K562 (cell line): Measurements from ENCODE around the gene PPP3CA. TPM values are rescaled to one million over a fixed set of nuclear protein-coding genes. Genes with fewer than 3 reads are reported as not detected.

Experiments
- ATAC-seq: fragments of 200-7000 bp; cut with Tn5 transposase; 3 replicates; pipeline ENCODE4 v1.9.1; 2020; ENCODE audit warnings: moderate library complexity
- BruUV-seq: library from RNA; stranded (reverse); fragments of 400-500 nt; replicated peaks from 2 replicates; lab custom pipeline; 2021; lab: Mats Ljungman, UMichigan
- CTCF ChIA-PET: fragments of 300-600 bp; formaldehyde crosslinking; extraction: SDS; loops from one replicate; lab custom pipeline; 2021; ENCODE audit warnings: low intra/inter-chr PET ratio; lab: Yijun Ruan, JAX
- POLR2A ChIA-PET: fragments of 300-600, 350-650 bp; sonication (Branson Sonifier 250); formaldehyde crosslinking; extraction: SDS; loops from one replicate; lab custom pipeline; 2021; ENCODE audit warnings: antibody characterized with exemption, inconsistent platforms; lab: Yijun Ruan, JAX
- DNase-seq, 4 experiments: peaks; one replicate each; pipeline versions ENCODE4 v3.0.0 to v3.0.0-alpha.2; 2011 to 2018; ENCODE audit warnings: low spot score in 3 of 4, mixed read lengths in 3 of 4; ENCODE audit errors: extremely low read depth in 1 of 4
- FAIRE-seq: peaks from 2 replicates; lab custom pipeline; 2011; peaks lifted over from hg19 to GRCh38; lab: Jason Lieb, UNC
- H2AFZ ChIP-seq: 2 replicates; pipeline ENCODE4 v1.6.0; 2011; ENCODE audit warnings: low read depth, low read length, control low read depth, inconsistent platforms
- H3K27ac ChIP-seq: fragments of 200-600 bp; 3 replicates; pipeline ENCODE4 v1.8.0; 2011; ENCODE audit warnings: low read depth, mild to moderate bottlenecking, control low read depth, inconsistent platforms, low read length, moderate library complexity, mixed read lengths; ENCODE audit errors: extremely low read depth
- H3K27me3 ChIP-seq, 2 experiments: fragments of 300-600 bp in 1 of 2; 2 replicates in 1 of 2; 3 replicates in 1 of 2; pipeline versions ENCODE4 v1.6.0 to v1.8.0; 2011; ENCODE audit warnings: inconsistent platforms in 2 of 2, low read length in 2 of 2, mild to moderate bottlenecking in 1 of 2, mixed read lengths in 1 of 2, moderate library complexity in 1 of 2; ENCODE audit not compliant: control insufficient read depth in 2 of 2, insufficient read depth in 2 of 2
- H3K36me3 ChIP-seq: fragments of 300-600 bp; 3 replicates; pipeline ENCODE4 v1.8.0; 2011; ENCODE audit warnings: mild to moderate bottlenecking, low read length, inconsistent platforms; ENCODE audit not compliant: control insufficient read depth, insufficient read depth
- H3K4me1 ChIP-seq, 2 experiments: fragments of 200-600 bp in 1 of 2; replicated peaks in 1 of 2; 2 replicates in 1 of 2; 3 replicates in 1 of 2; pipeline versions ENCODE4 v1.5.1 to v1.8.0; 2011; ENCODE audit warnings: inconsistent platforms in 2 of 2, low read length in 2 of 2, mild to moderate bottlenecking in 1 of 2, mixed read lengths in 1 of 2, moderate library complexity in 1 of 2; ENCODE audit not compliant: control insufficient read depth in 2 of 2, insufficient read depth in 2 of 2
- H3K4me2 ChIP-seq: 2 replicates; pipeline ENCODE4 v1.6.1; 2011; ENCODE audit warnings: low read length, control low read depth, inconsistent platforms, mixed read lengths; ENCODE audit not compliant: insufficient read depth
- H3K4me3 ChIP-seq: fragments of 200-600 bp; sonication (generic), shearing (Covaris generic); 2 replicates; pipeline ENCODE4 v1.5.1; 2016; ENCODE audit warnings: control low read depth, inconsistent platforms
- H3K79me2 ChIP-seq: fragments of 200-600 bp; 3 replicates; pipeline ENCODE4 v1.8.0; 2011; ENCODE audit warnings: low read length, inconsistent platforms; ENCODE audit not compliant: control insufficient read depth, insufficient read depth
- H3K9ac ChIP-seq, 2 experiments: 2 replicates each; pipeline versions ENCODE4 v1.6.0 to v1.6.1; 2011; ENCODE audit warnings: low read depth in 2 of 2, low read length in 2 of 2, control low read depth in 1 of 2, inconsistent platforms in 1 of 2, mild to moderate bottlenecking in 1 of 2, mixed read lengths in 1 of 2; ENCODE audit not compliant: insufficient read depth in 1 of 2
- H3K9me1 ChIP-seq: one replicate; pipeline ENCODE4 v1.6.0; 2011; ENCODE audit warnings: inconsistent platforms, mild to moderate bottlenecking, low read length, moderate library complexity; ENCODE audit not compliant: control insufficient read depth, insufficient read depth
- H3K9me3 ChIP-seq: replicated peaks from 2 replicates; pipeline ENCODE4 v1.5.1; 2011; ENCODE audit warnings: low read depth, low read length, inconsistent platforms; ENCODE audit not compliant: control insufficient read depth, insufficient read depth
- H4K20me1 ChIP-seq: replicated peaks from 2 replicates; pipeline ENCODE4 v1.6.1; 2011; ENCODE audit warnings: low read length, inconsistent platforms, mixed read lengths; ENCODE audit not compliant: control insufficient read depth, insufficient read depth
- BRD4 ChIP-seq: fragments of 200-600 bp; sonication (generic); IDR thresholded peaks from 2 replicates; pipeline ENCODE4 v1.6.1; 2017; ENCODE audit warnings: inconsistent platforms
- CLOCK ChIP-seq: fragments of 250-450 bp; sonication (Bioruptor Pico); IDR thresholded peaks from 2 replicates; pipeline ENCODE4 v1.4.0; 2020; ENCODE audit warnings: mild to moderate bottlenecking, moderate library complexity, borderline replicate concordance
- DMBX1 ChIP-seq: fragments of 250-450 bp; sonication (Bioruptor Pico); IDR thresholded peaks from 2 replicates; pipeline ENCODE4 v1.8.0; 2022; ENCODE audit warnings: inconsistent platforms, mild to moderate bottlenecking, moderate library complexity, borderline replicate concordance
- ETV6 ChIP-seq, 3 experiments: fragments of 150-350 bp in 1 of 3; sonication (generic) in 1 of 3; formaldehyde crosslinking in 1 of 3; IDR thresholded peaks; 2 replicates each; pipeline versions ENCODE4 v1.6.1 to v1.8.0; 2014 to 2022; ENCODE audit warnings: borderline replicate concordance in 2 of 3, low read depth in 2 of 3, antibody characterized with exemption in 1 of 3, low read length in 1 of 3, mild to moderate bottlenecking in 1 of 3, missing genetic modification reagents in 1 of 3
- KDM2B ChIP-seq: fragments of 250-450 bp; sonication (Bioruptor Pico); IDR thresholded peaks from 2 replicates; pipeline ENCODE4 v1.8.0; 2021; ENCODE audit warnings: mild to moderate bottlenecking, moderate library complexity
- KDM5B ChIP-seq: fragments of 200-600 bp; sonication (generic); IDR thresholded peaks from 2 replicates; pipeline ENCODE4 v1.6.1; 2012; ENCODE audit warnings: low read depth, mild to moderate bottlenecking, moderate library complexity, low read length, control low read depth, inconsistent platforms; ENCODE audit not compliant: insufficient replicate concordance
- MAFK ChIP-seq: IDR thresholded peaks from 2 replicates; pipeline ENCODE4 v1.6.1; 2011; ENCODE audit warnings: low read length, improper control_type of control experiment
- NR3C1 ChIP-seq: sonication (generic); formaldehyde crosslinking; IDR thresholded peaks from 2 replicates; pipeline ENCODE4 v1.8.1; 2022; ENCODE audit warnings: missing genetic modification reagents
- NRF1 ChIP-seq, 2 experiments: fragments of 450-650 bp; IDR thresholded peaks in 1 of 2; conservative IDR thresholded peaks in 1 of 2; 2 replicates each; pipeline ENCODE4 v1.6.1; 2014; ENCODE audit warnings: mild to moderate bottlenecking in 2 of 2
- SMARCB1 ChIP-seq: IDR thresholded peaks from 2 replicates; pipeline ENCODE4 v1.6.1; 2011; ENCODE audit warnings: improper control_type of control experiment, low read depth; ENCODE audit not compliant: insufficient read length
- SRSF7 ChIP-seq: fragments of 200-400 bp; formaldehyde crosslinking; optimal IDR thresholded peaks from 2 replicates; pipeline ENCODE3; 2017; ENCODE audit warnings: mild to moderate bottlenecking, low read depth, low read length
- UBTF ChIP-seq, 2 experiments: IDR thresholded peaks; 2 replicates each; pipeline ENCODE4 v1.6.1; 2012; ENCODE audit warnings: improper control_type of control experiment in 2 of 2, low read depth in 2 of 2, low read length in 2 of 2, borderline replicate concordance in 1 of 2
- ZBTB43 ChIP-seq: sonication (generic); formaldehyde crosslinking; IDR thresholded peaks from 2 replicates; pipeline ENCODE4 v1.8.0; 2023; ENCODE audit warnings: mild to moderate bottlenecking, missing genetic modification reagents
- ZC3H8 ChIP-seq: fragments of 450-650 bp; IDR thresholded peaks from 2 replicates; pipeline ENCODE4 v1.6.1; 2017
- ZNF780A ChIP-seq: fragments of 250-450 bp; sonication (Bioruptor Pico); IDR thresholded peaks from 2 replicates; pipeline ENCODE4 v1.5.0; 2021; ENCODE audit warnings: mild to moderate bottlenecking
- WGBS: fragments of 100-300 bp; shearing (Covaris generic); methylation state at CpG from one replicate; pipeline ENCODE4 v1.1.6; 2016; ENCODE audit warnings: low coverage, mixed read lengths; ENCODE audit not compliant: insufficient coverage; ENCODE audit errors: missing lambda C conversion rate; 5-methylcytosine and 5-hydroxymethylcytosine counted together
- in situ Hi-C: fragments of 300-500 bp; cut with MboI; formaldehyde crosslinking; loops from 4 replicates; pipeline ENCODE4 v1.15.0; 2018; ENCODE audit warnings: inconsistent platforms, mixed read lengths
- intact Hi-C: fragments of 100-400 bp; cut with micrococcal nuclease; formaldehyde crosslinking; loops from 2 replicates; pipeline ENCODE4 v1.14.2; 2022
- polyA plus RNA-seq, 8 experiments: library from polyadenylated mRNA; depleted of rRNA in 4 of 8; stranded (reverse) in 5 of 8; unstranded in 3 of 8; fragments of >200 nt; fragmentation: Nextera tagmentation in 2 of 8; fragmentation: Illumina TruSeq in 1 of 8; extraction: Ambion mirVana in 2 of 8; extraction: Trizol in 1 of 8; gene quantifications; 2 replicates each; pipeline versions ENCODE4 v1.2.1 to v1.2.3, GENCODE V29; 2011 to 2014; ENCODE audit warnings: inconsistent platforms in 1 of 8, missing spikeins in 1 of 8
- total RNA-seq, 7 experiments: library from RNA; depleted of rRNA in 6 of 7; stranded (reverse); fragments of >200 nt in 6 of 7; fragmentation: Illumina TruSeq in 2 of 7; extraction: Trizol in 2 of 7; gene quantifications; 2 replicates each; pipeline versions ENCODE4 v1.2.1 to v1.2.3, GENCODE V29; 2011 to 2021; ENCODE audit warnings: low replicate concordance in 1 of 7

Gene PPP3CA
- total and polyA plus RNA-seq, 9 of the 15 experiments (the other 6 are each of a cell fraction or from before 2014, with no cell fraction given) = 0.94 to 3.2 (median 1.6) TPM

- no peaks in the 10 kb centered on the region for H4K20me1 ChIP-seq
- CTCF ChIA-PET = no interaction called here
- TF ChIP-seq NRF1 (conservative IDR thresholded peaks at IDR 0.05 in 1 of 2, IDR thresholded peaks at IDR 0.05 in 1 of 2) = no peak
- TF ChIP-seq KDM5B = no peak
- no peak for TF ChIP-seq DMBX1 (CRISPR knock-in tag)
- TF ChIP-seq ZNF780A (CRISPR knock-in tag) = no peak
- no peak for TF ChIP-seq CLOCK (CRISPR knock-in tag)
- TF ChIP-seq SMARCB1 = no peak
- TF ChIP-seq BRD4 = no peak
- TF ChIP-seq SRSF7 = no peak
- TF ChIP-seq UBTF (IDR thresholded peaks at IDR 0.05; ENCODE audit: borderline replicate concordance in 1 of 2, low read depth in 2 of 2, low read length in 2 of 2) = no peak
- no peak for TF ChIP-seq NR3C1 (CRISPR knock-in tag)
- no peak for TF ChIP-seq ZC3H8
- TF ChIP-seq ETV6 (IDR thresholded peaks at IDR 0.05; ENCODE audit: borderline replicate concordance in 1 of 2, low read depth in 2 of 2, low read length in 1 of 2) = no peak
- TF ChIP-seq ETV6 (CRISPR knock-in tag; IDR thresholded peaks at IDR 0.05; ENCODE audit: borderline replicate concordance) = no peak
- TF ChIP-seq KDM2B = no peak
- TF ChIP-seq ZBTB43 (CRISPR knock-in tag) = no peak
- TF ChIP-seq MAFK = no peak
Measured at GRCh38 chr4:101306764-101307615, 40.3 kb downstream of the PPP3CA start.

More at GRCh38 chr4:101306764-101307615, 40.3 kb downstream of the PPP3CA start:
- no peaks in the 10 kb centered on the region for H3K27me3 ChIP-seq
- no peak overlapping the region for H2AFZ ChIP-seq
- no peak overlapping the region for H3K27ac ChIP-seq
- H3K4me1 ChIP-seq = no peaks in the 10 kb centered on the region
- no peak overlapping the region for H3K9ac ChIP-seq
- FAIRE-seq (no peak), ATAC-seq (no peak), DNase-seq (no peak)
- no peaks in the 10 kb centered on the region for H3K9me3 ChIP-seq
- POLR2A ChIA-PET = no interaction called here
- H3K4me3 ChIP-seq = no peak overlapping the region
- no peaks in the 10 kb centered on the region for H3K36me3 ChIP-seq
- H3K79me2 ChIP-seq = no peaks in the 10 kb centered on the region
- no peaks in the 10 kb centered on the region for H3K9me1 ChIP-seq
- no TSS peak for BruUV-seq
- no peak overlapping the region for H3K4me2 ChIP-seq
- in situ Hi-C loops (no loop called here), intact Hi-C loops (no loop called here)
- 0% methylated on average over 4 of the region's 4 CpGs for WGBS
